Immature natural killer cell (primary cell): Measurements from ENCODE around the gene DNAJC25. TPM values are rescaled to one million over a fixed set of nuclear protein-coding genes. Genes with fewer than 3 reads are reported as not detected.
"Not testable (repeated sequence)": the region's sequence is repeated elsewhere in the genome, so short reads cannot be mapped to it uniquely, and the experiment has no call there.

Experiments used
- DNase-seq, 3 donors: peaks; one replicate each; pipeline ENCODE4 v3.0.0; 2022; ENCODE audit warnings: mixed read lengths in 1 of 3
- H3K27ac Mint-ChIP-seq, 6 donors: one replicate each; pipeline ENCODE4 v1.8.0; 2020; ENCODE audit warnings: mixed read lengths in 6 of 6, mild to moderate bottlenecking in 5 of 6, inconsistent platforms in 4 of 6, moderate library complexity in 3 of 6
- H3K27me3 Mint-ChIP-seq, 3 donors: one replicate each; pipeline ENCODE4 v1.8.0; 2020 to 2021; ENCODE audit warnings: low read depth in 3 of 3, mild to moderate bottlenecking in 3 of 3, mixed read lengths in 3 of 3, moderate library complexity in 3 of 3, inconsistent platforms in 1 of 3
- H3K36me3 Mint-ChIP-seq, 3 donors: one replicate each; pipeline ENCODE4 v1.8.0; 2020; ENCODE audit warnings: mixed read lengths in 3 of 3, inconsistent platforms in 2 of 3, mild to moderate bottlenecking in 2 of 3
- H3K4me1 Mint-ChIP-seq, 2 donors: one replicate each; pipeline ENCODE4 v1.8.0; 2020; ENCODE audit warnings: inconsistent platforms in 2 of 2, mild to moderate bottlenecking in 2 of 2, mixed read lengths in 2 of 2, moderate library complexity in 1 of 2
- H3K4me3 Mint-ChIP-seq, 5 donors: one replicate each; pipeline ENCODE4 v1.8.0; 2020; ENCODE audit warnings: mild to moderate bottlenecking in 5 of 5, mixed read lengths in 5 of 5, inconsistent platforms in 3 of 5, moderate library complexity in 3 of 5
- H3K9me3 Mint-ChIP-seq, 6 donors: one replicate each; pipeline ENCODE4 v1.8.0; 2020; ENCODE audit warnings: mild to moderate bottlenecking in 6 of 6, mixed read lengths in 6 of 6, inconsistent platforms in 4 of 6, moderate library complexity in 3 of 6
- polyA plus RNA-seq, 3 donors: library from polyadenylated mRNA; unstranded; fragments of 300-500 nt; fragmentation: Illumina TruSeq; gene quantifications; one replicate each; pipeline ENCODE4 v1.2.3, GENCODE V29; 2021

DNAJC25 gene
- polyA plus RNA-seq, 3 donors from 2014 or later = 2.1 to 7.7 (median 2.6) TPM

GRCh38 chr9:111662576-111663300 is 31.6 kb downstream of the DNAJC25 start:
- Mint-ChIP-seq H3K36me3 (no peaks in the 10 kb centered on the region), H3K4me1 (peaks cover 25 to 39% of the 10 kb centered on the region in 2 donors), H3K4me3 (peak overlapping the region; percentile 94 to 98 (median 97)), H3K27me3 (peaks cover 0 to 4% (median 2%) of the 10 kb centered on the region in 3 donors), H3K27ac (peak overlapping the region; percentile 78 to 95 (median 89)), H3K9me3 (no peaks in the 10 kb centered on the region)
- DNase-seq = no peak

GRCh38 chr9:111663301-111663823 is 32.2 kb downstream of the DNAJC25 start:
- Mint-ChIP-seq H3K4me1 (peaks cover 25 to 39% of the 10 kb centered on the region in 2 donors), H3K9me3 (no peaks in the 10 kb centered on the region), H3K4me3 (peak overlapping the region; percentile 12 to 98 (median 97)), H3K36me3 (no peaks in the 10 kb centered on the region), H3K27me3 (peaks cover 0 to 4% (median 2%) of the 10 kb centered on the region in 3 donors), H3K27ac (peak overlapping the region; percentile 78 to 95 (median 89))
- no peak for DNase-seq

GRCh38 chr9:111668026-111668573 is 37.0 kb downstream of the DNAJC25 start:
- H3K9me3 Mint-ChIP-seq = no peaks in the 10 kb centered on the region
- H3K27me3 Mint-ChIP-seq = no peaks in the 10 kb centered on the region
- peaks cover 4 to 12% (median 11%) of the 10 kb centered on the region in 3 donors for H3K36me3 Mint-ChIP-seq
- no peak overlapping the region for H3K27ac Mint-ChIP-seq
- H3K4me3 Mint-ChIP-seq = no peak overlapping the region
- H3K4me1 Mint-ChIP-seq = peaks cover 7 to 19% of the 10 kb centered on the region in 2 donors
- DNase-seq = no peak

GRCh38 chr9:111668601-111669000 is 37.5 kb downstream of the DNAJC25 start:
- not testable (repeated sequence) for H3K4me3 Mint-ChIP-seq, H3K27me3 Mint-ChIP-seq, H3K9me3 Mint-ChIP-seq, DNase-seq, H3K27ac Mint-ChIP-seq
- Mint-ChIP-seq H3K36me3 (peaks cover 4 to 12% (median 11%) of the 10 kb centered on the region in 3 donors), H3K4me1 (peaks cover 2 to 14% of the 10 kb centered on the region in 2 donors)

GRCh38 chr9:111674319-111674718 is 43.2 kb downstream of the DNAJC25 start:
- Mint-ChIP-seq H3K4me3 (no peak overlapping the region), H3K27ac (peak overlapping the region in 2 of 6 donors; percentile 20 to 56), H3K9me3 (peaks cover 0 to 2% (median 0%) of the 10 kb centered on the region in 6 donors), H3K36me3 (peaks cover 8 to 29% (median 25%) of the 10 kb centered on the region in 3 donors), H3K27me3 (no peaks in the 10 kb centered on the region), H3K4me1 (no peaks in the 10 kb centered on the region)
- no peak for DNase-seq

- DNase-seq = no peak
- Mint-ChIP-seq H3K4me1 (no peaks in the 10 kb centered on the region), H3K9me3 (peaks cover 0 to 2% (median 0%) of the 10 kb centered on the region in 6 donors), H3K27ac (no peak overlapping the region), H3K4me3 (no peak overlapping the region), H3K36me3 (peaks cover 5 to 22% (median 19%) of the 10 kb centered on the region in 3 donors), H3K27me3 (no peaks in the 10 kb centered on the region)
Measured at GRCh38 chr9:111676116-111676515, 45.0 kb downstream of the DNAJC25 start.

GRCh38 chr9:111678293-111678692 is 47.2 kb downstream of the DNAJC25 start:
- no peak overlapping the region for H3K27ac Mint-ChIP-seq
- H3K9me3 Mint-ChIP-seq = peaks cover 0 to 2% (median 0%) of the 10 kb centered on the region in 6 donors
- H3K4me3 Mint-ChIP-seq = no peak overlapping the region
- no peaks in the 10 kb centered on the region for H3K27me3 Mint-ChIP-seq
- DNase-seq = no peak
- no peaks in the 10 kb centered on the region for H3K4me1 Mint-ChIP-seq
- peaks cover 5 to 21% (median 18%) of the 10 kb centered on the region in 3 donors for H3K36me3 Mint-ChIP-seq

- peaks cover 0 to 2% (median 0%) of the 10 kb centered on the region in 6 donors for H3K9me3 Mint-ChIP-seq
- no peak overlapping the region for H3K27ac Mint-ChIP-seq
- peaks cover 5 to 21% (median 18%) of the 10 kb centered on the region in 3 donors for H3K36me3 Mint-ChIP-seq
- H3K4me1 Mint-ChIP-seq = no peaks in the 10 kb centered on the region
- no peak for DNase-seq
- H3K4me3 Mint-ChIP-seq = no peak overlapping the region
- no peaks in the 10 kb centered on the region for H3K27me3 Mint-ChIP-seq
Measured at GRCh38 chr9:111679199-111679598, 48.1 kb downstream of the DNAJC25 start.

- Mint-ChIP-seq H3K4me1 (no peaks in the 10 kb centered on the region), H3K9me3 (no peaks in the 10 kb centered on the region), H3K27ac (no peak overlapping the region), H3K4me3 (no peak overlapping the region), H3K36me3 (peaks cover 0 to 16% (median 10%) of the 10 kb centered on the region in 3 donors), H3K27me3 (peaks cover 0 to 1% (median 0%) of the 10 kb centered on the region in 3 donors)
- no peak for DNase-seq
Measured at GRCh38 chr9:111683392-111683791, 52.3 kb downstream of the DNAJC25 start.

GRCh38 chr9:111691672-111692329 is 60.7 kb downstream of the DNAJC25 start:
- Mint-ChIP-seq H3K4me3 (no peak overlapping the region), H3K9me3 (no peaks in the 10 kb centered on the region), H3K27me3 (peaks cover 0 to 3% (median 2%) of the 10 kb centered on the region in 3 donors), H3K27ac (no peak overlapping the region), H3K36me3 (peaks cover 1 to 8% (median 4%) of the 10 kb centered on the region in 3 donors), H3K4me1 (no peaks in the 10 kb centered on the region)
- DNase-seq = peak in 1 of 3 donors; percentile 0

GRCh38 chr9:111696796-111697195 is 65.7 kb downstream of the DNAJC25 start:
- Mint-ChIP-seq H3K27ac (no peak overlapping the region), H3K4me1 (peaks cover 3 to 10% of the 10 kb centered on the region in 2 donors), H3K9me3 (no peaks in the 10 kb centered on the region), H3K36me3 (peaks cover 3 to 15% (median 5%) of the 10 kb centered on the region in 3 donors), H3K27me3 (peaks cover 0 to 4% (median 0%) of the 10 kb centered on the region in 3 donors), H3K4me3 (no peak overlapping the region)
- no peak for DNase-seq

- no peak overlapping the region for H3K27ac Mint-ChIP-seq
- DNase-seq = no peak
Measured at GRCh38 chr9:111700776-111701175, 69.6 kb downstream of the DNAJC25 start.

More at GRCh38 chr9:111700776-111701175, 69.6 kb downstream of the DNAJC25 start:
- H3K9me3 Mint-ChIP-seq = no peaks in the 10 kb centered on the region
- H3K4me1 Mint-ChIP-seq = peaks cover 3 to 10% of the 10 kb centered on the region in 2 donors
- H3K36me3 Mint-ChIP-seq = peaks cover 3 to 11% (median 5%) of the 10 kb centered on the region in 3 donors
- peaks cover 0 to 2% (median 0%) of the 10 kb centered on the region in 3 donors for H3K27me3 Mint-ChIP-seq
- no peak overlapping the region for H3K4me3 Mint-ChIP-seq
